NCI-H1436 (cell line): Measurements from ENCODE around the gene CBFA2T3.

Source experiments
- DNase-seq: peaks from one replicate; lab custom pipeline; 2025; lab: John Stamatoyannopoulos, UW

The CBFA2T3 gene

DNA sequence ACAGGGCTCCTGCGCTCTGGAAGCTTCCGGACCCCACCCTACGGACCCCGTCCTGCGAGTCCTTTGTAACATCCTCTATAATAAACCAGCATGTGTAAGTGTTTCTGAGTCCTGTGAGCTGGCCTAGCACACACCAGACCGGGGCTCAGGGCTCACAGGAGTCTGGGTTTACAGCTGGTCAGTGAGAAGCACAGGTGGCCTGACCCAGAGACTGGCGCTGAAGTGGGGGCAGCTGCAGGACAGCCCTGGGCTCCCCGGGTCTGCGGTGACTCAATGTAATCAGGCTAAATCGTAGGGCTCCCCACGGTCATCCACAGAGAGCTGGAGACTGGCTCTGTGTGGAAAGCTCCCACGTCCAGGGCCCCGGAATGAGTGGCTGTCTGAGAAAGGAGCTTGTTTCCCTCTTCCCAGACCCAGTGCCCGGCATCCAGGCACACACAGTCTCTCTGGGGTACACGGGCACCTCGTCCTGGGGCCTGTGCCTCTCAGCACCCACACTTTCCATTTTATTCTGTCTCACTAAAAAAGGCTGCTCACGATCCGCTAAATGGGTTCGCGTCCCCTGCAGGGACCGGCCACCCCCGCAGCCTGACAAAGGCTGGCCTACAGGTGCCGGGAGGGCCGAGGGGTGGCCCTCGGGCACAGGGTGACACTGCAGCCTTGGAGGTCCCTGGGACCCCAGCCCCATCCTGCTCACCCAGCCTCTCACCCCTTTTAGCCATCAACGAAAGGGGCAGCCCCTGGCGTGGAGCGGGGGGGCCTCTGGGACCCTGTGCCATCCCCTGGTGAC lies 18.9 kb upstream of the CBFA2T3 start:
- DNase-seq: no peak

DNA sequence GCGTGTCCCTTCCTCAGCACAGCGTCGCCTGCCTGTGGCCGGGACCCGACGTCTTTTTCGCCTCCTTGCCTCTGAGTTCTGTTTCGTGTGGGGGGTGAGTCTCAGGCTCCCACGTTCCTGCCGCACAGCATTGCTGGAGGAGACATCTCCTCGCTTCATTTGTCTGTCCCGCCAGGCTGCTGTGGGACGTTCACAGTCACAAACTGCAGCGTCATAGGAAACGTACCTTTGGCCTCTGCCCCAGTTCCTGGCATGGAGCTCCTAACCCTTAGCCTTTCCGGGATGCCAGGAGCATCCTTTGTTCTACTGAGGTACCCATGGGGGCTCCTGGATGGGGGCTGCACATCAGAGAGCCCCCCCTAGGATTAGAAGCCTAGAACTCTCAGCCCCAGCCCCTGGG lies 18.2 kb upstream of the CBFA2T3 start:
- no peak for DNase-seq

DNA sequence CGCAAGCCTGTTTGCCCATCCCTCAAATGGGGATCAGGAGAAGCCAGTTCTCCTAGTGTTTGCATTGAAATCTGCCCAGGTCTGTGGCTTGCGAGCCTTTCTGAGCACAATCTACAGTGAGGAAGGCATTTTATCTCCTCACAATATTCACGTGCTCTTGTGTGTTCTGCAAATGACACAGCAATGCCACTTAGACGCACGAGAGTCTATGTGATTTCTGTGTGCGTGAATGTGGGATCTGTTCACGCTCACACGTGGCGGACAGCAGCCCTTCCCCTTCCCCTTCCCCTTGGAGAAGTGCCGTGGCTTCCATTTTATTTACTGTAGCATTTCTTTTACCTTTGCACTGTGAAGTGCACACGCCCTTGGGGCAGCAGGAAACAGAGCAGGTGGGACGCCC lies 17.7 kb upstream of the CBFA2T3 start:
- no peak for DNase-seq

DNA sequence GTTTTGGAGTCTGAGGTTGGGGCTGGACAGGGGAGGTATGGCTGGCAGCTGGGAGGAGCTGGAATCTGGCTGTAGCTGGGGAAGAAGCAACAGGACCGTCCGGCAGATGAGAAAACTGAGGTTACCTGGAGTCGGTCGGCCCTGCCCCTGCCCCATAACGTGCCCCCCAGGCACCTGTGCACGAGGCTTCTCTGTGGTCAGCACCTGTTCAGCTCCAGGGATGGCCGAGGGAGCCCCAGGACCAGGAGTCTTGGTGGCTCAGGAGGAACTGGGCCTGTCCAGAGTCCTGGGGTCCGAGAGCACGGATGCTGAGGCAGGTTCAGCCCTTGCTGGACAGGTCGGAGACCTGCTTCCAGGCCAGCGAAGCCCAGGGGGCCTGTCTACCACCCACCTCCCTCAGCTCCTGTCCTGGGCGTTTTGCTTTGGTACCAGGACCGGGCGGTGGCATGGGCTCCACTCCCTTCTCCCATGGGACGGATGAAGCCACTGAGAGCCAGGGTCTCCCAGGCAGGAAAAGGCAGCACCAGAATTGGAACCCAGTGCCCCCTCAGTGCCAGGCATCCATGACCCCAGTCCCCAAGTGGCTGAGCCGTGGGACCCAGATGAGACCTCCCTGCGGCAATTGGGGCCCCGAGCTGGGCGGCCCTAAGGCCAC lies 17.1 kb upstream of the CBFA2T3 start:
- no peak for DNase-seq

DNA sequence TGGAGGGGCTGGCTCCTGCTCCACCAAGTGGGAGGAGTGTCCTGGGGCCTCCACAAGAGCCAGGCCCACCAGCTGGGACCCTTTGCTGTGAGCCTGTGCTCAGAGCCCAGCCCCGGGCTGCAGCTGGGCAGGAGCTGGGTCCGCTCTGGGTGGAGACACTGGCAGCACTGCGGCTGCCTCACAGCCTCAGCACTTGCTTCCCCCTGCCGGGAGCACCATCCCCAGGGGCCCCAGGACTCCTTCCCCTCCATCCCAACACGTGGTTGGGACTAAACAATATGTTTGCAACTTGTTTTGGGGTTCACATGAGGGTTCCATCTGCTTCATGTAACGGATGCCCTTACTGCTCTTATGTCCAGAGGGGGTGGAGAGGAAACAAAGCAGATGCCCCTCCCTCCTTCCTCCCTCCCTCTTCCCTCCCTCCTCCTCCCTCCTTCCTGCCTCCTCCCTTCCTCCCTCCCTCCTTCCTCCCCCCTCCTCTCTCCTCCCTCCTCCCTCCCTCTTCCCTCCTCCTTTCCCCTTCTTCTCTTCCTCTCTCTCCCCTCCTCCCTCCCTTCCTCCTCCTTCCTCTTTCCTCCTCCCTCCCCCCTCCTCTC lies 16.3 kb upstream of the CBFA2T3 start:
- no peak for DNase-seq

DNA sequence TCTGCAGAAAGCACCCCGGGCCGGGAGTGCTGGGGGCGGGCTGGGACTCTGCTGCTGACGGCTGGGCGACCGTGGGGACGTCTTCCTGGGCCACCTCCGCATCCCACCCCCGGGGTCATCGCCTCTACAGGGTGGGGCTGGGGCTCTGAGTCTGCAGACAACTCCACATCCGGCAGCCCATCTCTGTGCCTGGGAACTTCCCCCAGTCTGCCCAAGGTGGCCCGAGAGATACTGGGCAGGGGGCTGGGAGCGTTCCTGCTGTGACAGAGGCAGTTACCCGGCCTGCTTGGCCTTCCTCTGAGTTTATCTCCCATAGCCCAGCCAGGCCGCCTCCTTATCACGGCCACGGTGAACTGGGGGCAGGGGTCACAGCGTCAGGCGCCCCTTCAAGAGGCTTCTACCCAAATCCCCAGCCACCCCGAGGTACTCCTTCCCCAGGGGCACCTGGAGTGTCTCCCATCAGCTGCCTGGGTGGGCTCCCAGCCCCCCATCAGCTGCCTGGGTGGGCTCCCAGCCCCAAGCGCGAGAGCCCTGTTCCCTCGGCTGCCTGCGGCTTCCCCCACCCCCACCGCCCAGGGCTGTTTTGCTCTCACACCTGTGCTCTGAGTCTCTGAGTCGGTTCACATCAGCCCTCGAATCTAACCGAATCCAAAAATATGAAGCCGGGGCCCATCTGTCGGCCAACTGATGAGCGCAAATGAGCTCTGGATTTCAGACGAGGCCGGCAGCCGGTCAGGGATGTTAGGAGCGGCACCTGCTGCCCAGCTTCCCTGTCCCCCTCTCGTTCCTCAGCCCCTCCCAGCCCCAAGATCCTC lies 15.6 kb upstream of the CBFA2T3 start:
- DNase-seq: no peak

DNA sequence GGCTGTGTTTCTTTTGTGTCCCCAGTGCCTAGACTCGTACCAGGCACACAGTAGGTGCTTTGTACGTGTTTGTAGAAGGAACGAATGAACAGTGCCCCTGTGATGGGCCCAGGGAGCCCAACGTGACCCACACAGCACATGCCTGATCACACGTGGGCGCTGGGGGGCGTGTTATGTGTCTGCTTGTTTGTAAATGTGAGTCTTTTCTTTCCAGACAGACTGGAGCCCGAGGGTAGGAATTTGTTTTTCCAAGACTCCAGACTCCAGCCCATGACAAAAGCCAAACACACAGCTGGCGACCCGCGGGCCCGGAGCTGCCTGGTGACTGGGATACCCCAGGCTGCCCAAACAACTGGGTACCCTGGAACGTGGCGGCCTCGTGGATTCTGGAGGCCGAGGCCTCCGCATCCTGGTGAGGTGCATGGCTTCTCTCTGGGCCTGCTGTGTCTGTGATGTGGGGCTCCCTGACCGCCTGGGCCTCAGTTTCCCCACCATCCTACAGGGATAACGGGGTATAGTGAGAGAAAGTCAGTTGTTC lies 14.9 kb upstream of the CBFA2T3 start:
- no peak for DNase-seq

DNA sequence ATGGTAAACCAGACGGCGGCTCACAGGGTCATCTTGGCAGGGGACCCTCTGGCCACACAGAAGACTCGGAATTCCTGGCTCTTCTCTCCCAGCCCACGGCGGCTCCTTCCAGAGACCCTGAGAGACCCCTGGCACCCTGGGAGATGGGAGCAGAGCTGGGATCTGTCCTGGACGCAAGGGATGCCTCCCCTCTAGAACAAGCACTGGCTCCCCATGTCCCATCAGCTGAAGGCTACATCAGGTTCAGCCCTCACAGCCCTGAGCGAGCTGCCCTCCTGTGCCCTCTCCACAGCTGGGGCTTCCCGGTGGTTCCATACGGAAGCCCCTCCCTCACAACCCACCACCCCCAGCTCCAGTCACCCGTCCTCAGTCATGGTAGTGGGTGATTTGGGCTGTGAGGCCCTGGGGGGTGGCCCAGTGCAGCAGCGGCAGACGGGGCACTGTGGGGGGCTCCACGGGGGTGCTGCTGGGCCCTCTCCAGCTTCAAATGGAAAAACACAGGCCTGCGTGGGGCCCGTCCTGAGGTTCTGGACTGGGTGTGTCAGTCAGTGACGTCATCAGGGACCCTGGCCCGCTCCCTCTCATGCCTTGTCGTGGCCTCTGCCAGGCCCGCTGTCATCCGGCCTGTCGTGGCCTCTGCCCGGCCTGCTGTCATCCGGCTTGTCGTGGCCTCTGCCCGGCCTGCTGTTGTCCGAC lies 13.0 kb upstream of the CBFA2T3 start:
- no peak for DNase-seq

DNA sequence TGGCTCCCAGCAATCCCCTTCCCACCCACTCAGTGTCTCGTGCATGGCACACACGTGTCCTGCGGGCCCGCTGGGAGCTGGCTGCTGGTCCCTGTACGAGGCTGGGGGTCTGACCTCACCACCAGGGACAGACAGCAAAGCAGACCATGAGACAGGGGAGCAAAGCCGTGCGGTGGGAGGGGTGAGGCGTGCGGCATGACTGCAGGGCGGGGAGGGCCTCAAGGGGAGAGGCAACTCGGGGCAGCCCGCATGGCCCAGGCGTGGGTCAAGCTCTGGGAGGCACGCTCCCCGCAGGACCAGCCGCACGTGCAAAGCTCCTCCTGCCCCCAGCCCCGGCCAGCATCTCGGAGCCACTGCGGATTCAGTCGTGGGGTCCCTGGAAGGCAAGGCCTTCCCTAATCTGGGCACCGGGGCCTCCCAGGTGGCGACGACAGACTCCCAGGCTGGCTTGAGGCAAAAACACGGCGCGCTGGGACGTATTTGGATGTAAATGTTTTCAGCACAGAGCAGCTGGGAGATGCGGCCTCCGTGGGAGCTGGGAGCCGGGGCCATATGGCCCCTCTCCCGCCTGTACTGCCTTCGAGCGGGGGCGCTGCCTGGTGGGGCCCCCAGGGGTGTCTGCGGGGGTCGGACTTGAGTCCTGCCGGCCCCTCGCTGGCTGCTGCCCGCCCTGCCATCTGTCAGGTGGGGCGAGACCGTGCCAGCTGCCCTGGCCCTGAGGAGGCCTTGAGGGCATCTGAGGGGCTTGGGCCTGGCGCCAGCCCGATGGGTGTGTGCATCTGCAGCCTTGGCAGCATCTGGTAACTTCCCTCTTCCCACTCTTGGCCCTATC lies 12.2 kb upstream of the CBFA2T3 start:
- DNase-seq: no peak

DNA sequence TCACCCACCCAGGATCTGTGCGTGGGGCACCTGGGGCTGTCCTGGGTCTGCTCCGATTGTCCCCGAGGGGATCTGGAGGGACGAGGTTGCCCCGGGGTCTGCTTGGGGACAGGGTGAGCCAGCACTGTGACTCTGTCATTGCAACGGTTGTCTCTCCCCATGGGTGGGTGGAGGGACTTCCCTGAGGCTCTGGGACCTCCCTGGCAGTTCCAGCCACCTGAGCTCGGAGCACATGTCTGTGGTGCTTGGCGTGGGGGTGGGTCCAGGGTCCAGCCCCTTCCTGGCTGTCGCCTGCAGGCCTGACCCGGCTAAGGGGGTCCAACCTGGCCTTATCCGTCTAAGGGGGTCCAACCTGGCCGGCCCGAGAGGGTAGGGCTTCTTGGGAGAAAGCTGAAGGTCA lies 8.5 kb upstream of the CBFA2T3 start:
- no peak for DNase-seq

DNA sequence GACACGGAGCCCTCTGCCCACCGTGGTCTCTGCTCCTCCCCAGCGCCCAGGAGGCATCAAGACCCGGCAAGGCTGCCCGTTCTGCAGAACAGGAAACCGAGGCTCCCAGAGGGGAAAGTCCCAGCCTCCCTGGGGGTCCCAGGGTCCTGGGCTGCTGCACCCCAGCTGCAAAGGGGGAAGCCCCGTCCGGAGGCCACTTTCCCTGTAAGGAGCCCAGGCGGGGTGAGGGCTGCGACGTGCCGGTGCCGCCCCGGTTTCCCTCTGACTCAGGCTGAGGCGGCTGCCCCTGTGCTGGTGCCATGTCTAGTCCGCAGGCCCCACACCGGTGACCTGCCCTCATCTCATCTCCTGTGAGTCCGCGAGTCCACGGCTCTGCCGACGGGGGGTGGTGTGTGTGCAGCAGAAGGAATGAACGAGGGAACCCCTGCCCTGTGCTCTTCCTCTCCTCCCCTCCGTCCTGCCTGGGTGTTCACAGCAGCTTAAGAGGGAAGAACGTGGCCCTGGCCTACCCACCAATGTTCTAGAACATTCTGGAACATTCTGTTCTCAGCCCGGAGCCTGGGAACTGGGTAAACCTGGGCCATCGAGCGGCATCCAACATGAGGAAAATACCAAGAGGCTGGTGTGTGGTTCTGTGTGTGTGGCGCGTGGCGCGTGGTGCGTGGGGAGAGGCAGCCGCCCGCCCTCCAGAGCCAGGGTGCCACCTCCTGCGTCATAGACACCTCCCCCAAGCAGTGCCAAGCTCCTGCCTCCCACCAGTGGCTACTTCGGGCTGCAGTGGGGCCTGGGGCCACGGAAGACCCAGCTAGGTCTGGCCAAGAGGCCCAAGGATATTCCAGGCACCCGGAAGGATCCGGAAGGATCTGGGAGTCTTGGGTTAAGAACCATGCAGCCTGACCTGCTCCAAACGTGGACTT lies 7.0 kb upstream of the CBFA2T3 start:
- no peak for DNase-seq

DNA sequence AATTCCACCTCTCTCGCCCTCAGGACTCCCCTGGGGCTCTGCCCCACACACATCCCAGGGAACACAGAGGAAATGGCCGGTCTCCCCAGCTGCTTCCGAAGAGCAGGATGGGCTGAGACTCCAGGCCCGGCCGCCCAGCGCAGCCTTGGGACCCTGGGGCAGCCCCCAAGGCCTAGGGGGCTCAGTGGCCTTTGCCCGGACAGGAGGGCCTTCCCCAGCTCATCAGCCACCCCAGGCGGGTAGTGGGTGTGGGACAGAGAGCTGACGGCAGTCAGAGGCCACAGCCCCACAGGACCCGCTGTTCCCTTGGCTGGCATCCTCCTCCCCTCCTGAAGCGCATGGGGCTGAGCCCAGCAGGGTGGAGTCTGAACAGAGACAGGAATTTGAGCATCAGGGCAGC lies 6.2 kb upstream of the CBFA2T3 start:
- no peak for DNase-seq

DNA sequence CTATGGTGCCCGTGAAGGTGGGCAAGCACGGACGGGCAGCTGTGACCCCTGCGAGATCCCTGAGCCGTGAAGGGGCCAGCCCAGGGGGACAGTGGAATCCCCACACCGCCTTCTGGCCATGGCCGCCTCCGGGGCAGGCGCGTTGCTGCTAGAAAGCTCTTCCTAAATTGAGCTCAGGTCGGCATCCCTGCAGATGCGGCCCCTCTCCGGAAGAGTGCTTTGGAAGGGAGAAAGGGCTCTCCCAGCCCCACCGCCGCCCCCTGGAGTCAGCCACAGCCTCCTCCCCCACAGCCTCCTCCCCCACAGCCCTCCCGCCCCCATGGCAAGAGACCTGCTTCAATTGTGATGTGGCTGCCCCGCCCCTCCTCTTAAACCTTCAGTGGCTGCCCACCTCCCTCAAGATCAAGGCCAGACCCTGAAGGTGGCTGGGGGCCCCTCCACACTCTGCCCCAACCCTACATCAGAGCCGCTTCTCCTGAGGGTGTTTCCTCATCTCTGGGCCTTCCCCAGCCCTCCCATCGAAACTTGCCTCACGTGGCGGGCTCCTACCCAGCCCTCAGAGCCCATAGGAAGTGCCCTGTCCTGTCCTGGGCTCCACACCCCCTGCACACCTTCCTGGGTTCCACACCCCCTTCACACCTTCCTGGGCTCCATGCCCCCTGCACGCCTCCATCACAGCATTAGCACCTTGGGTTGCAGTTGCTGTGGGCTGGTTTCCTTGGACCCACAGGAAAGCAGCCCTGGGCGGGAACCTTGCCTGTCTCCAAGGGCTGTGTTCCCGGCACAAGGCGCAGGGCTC lies 5.5 kb upstream of the CBFA2T3 start:
- DNase-seq: no peak

DNA sequence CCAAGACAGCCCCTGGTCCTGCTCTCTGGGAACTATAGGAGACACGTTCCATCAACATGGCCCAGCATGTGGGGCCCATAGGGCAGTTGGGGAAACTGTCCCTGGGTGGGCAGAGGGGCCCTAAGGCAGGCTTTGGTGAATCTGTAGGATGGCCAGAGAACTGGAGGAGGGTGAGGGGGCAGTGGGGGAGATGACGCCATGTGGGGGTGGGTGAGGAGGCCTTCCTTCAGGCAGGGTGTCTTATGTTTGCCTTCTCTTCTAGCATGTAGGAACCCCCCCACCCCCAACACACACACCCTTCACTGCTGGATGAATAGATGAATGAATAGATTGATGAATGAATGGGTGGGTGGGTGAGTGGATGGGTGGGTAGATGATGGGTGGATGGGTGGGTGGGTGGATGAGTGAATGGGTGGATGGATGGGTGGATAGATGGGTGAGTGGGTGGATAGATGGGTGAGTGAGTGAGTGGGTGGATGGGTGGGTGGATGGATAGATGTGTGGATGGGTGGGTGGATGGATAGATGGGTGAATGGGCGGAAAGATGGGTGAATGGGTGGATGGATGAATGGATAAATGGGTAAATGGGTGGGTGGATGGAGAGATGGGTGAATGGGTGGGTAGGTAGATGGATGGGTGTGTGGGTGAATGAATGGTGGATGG lies 2.5 kb upstream of the CBFA2T3 start:
- no peak for DNase-seq

DNA sequence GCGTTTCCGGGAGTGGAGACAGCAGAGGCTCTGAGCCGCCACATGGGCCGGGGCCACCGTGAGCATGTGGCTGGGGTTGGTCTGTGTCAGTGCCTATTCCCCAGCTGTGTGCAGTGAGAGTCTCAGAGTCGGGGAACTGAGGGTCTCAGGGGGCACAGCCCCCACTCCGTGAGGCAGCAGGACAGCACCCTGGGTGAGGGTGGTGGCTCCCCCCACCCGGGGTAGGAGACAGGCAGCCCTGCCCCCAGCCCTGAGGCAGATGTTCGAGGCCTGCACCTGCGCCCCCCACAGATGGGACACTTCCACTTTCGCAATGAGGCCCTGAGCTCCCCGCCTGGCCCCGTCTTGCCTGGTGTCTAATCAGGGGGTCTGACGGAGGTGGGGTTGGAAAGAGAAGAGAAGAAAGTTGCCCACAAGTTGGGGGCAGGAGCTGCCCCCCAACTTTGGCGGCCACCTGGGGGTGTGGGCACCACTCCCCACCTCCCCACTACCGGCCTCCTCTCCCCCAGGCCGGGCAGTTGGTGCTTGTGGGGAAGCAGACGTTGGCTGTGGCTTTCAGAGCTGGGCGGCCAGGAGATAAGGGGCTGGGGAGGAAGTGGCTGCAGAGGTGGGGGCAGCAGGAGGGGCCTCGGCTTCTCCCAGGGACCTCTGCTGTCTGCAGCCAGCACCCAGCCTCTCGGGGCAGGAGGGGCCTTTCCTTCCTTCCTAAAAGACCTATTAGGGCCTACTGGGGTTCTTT lies 1.8 kb upstream of the CBFA2T3 start:
- DNase-seq: no peak

DNA sequence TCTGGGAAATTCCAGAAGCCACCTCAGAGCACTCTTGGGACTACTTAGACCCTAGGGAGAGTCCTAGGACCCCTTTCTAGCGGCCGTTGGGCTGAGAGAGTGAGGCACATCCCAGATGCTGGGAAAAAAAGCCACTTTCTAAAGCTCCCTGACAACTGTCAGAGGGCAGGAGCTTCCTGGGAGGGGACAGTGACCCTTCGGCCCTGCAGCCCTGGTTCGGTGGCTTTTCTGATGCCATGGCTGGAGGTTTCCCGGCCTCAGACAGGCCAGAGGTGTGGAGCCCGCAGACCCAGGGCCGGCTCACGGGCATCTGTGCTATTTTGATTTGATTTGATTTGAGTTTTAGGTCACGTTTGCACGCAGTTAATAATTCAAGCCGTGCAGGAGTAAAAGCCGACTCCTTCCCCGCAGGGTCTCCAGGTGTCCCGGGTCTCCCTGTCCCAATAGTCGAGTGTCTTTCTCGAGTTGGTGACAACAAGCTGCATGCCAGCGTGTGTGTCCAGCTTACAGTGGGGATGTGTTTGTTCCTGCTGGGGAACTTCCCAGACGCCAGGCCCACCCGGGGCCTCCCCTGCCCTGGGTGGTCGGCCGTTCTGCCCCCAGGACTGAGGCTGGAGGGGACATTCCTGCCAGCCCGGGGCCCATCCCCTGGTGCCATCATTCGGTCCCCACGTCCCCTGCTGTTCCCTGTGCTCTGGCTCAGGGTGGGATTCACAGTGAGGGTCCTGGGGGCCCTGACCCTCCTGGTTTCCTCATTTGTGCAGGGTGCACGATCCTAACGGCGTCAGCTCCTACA lies 1.0 kb upstream of the CBFA2T3 start:
- DNase-seq: no peak
